Measurements from ENCODE around the gene MMD.
"Not testable (repeated sequence)": the region's sequence is repeated elsewhere in the genome, so short reads cannot be mapped to it uniquely, and the experiment has no call there.

Gene MMD

DNA sequence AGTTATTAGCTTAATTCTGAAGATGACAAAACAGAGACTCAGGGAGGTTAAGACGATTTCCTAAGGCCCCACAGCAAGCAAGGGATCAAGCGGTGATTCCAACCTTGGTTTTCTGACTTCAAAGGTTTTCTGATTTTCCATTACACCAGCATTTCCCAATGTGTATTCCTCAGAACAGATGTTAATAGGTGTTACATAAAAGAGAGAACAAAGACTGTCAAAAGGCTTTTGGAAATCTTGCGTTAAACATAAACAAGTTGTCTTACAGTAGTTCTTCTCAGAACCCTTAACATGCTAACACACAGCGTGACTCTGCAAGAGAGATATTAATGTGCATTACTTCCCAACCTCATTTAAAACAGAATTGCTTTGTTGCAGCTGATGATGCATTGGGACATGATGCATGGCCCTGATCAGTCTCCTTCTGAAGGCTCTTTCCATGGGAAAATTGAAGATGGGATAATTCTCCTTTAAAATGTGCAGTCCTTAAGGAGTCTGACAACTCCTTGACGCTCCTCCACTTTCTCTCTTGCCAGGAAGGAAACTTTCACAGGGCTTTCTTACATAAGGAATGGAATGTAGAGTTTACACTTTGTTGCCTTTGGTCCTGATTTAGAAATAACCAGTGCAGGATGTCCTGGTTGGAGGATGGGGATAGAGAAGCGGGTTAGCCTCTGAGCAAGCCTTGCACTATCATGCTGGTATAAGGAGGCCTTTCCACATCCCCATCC is 21.5 kb upstream of the MMD start:
- FAIRE-seq = no peak

DNA sequence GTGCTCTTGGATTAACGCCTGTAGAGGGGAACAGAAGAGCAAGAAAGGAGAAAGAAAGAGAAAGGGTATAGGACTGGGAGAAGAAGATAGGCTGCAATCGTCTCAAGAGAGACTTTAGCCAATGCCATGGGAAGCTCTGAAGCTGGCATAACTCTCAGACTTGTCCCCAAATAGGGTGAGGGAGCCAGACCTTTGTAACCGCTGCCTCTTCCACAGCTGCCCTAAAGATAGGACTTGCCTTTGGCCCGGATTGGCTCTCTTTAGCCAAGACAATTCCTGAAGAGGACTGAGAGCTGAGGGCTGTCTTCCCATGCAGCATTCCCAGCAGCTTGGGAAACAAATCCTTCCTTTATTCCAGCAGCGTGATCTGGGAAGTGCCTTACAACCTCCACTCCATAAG is 20.8 kb upstream of the MMD start:
- no peak for FAIRE-seq

DNA sequence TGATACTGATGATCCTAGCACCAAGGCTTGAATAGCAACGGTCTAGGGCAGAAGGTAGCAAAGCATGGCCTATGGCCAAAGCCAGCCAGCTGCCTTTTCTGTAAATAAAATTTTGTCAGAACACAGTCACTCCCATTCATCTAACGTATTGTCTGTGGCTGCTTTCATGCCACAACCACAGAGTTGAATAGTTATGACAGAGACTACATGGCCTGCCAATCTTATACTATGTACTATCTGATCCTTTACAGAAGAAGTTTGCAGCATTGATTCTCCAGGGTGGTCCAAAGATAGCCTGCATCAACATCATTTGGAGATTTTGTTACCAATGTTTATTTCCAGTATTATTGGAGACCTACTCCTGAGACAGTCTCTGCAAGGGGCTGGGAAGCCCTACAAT is 19.9 kb upstream of the MMD start:
- no peak for FAIRE-seq

DNA sequence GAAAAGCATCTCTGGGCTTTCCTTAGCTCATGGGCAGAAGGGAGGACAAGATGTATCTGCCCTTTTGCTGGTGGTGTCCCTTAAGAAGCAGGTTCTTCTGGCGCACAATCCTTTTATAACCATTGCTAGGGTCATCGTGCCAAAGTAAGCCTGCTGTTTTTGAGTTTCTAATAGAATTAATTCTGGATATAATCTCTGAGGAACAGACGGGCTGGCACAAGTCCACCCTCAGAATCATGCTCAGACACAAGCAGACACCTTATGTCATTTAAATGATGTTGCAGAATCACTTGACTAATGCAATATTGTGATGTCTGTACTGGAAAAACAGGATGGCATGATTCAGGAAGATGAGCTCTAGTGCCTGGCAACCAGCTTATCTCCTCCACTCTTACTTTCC is 18.8 kb upstream of the MMD start:
- FAIRE-seq = no peak

DNA sequence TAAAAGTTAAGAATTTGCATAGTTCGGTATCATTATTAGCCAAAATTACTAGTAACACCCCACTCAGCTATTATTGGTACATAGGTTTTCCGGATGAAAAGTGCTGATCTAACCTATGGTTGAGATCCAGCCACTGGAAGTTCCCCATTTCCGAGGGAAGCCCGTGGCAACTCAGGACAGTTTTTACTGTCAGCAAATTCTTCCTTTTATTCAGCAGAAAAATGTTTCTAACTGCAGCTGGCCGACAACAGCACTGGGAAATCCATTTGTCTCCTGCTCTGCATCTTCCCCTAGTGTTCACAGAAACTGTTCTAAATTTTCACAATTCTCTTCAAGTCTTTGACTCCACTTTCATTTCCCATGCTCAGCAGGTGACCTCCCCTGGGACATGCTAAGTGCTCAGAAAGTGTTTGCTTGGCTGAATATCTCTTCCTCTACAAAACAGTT is 15.5 kb upstream of the MMD start:
- no peak for FAIRE-seq

DNA sequence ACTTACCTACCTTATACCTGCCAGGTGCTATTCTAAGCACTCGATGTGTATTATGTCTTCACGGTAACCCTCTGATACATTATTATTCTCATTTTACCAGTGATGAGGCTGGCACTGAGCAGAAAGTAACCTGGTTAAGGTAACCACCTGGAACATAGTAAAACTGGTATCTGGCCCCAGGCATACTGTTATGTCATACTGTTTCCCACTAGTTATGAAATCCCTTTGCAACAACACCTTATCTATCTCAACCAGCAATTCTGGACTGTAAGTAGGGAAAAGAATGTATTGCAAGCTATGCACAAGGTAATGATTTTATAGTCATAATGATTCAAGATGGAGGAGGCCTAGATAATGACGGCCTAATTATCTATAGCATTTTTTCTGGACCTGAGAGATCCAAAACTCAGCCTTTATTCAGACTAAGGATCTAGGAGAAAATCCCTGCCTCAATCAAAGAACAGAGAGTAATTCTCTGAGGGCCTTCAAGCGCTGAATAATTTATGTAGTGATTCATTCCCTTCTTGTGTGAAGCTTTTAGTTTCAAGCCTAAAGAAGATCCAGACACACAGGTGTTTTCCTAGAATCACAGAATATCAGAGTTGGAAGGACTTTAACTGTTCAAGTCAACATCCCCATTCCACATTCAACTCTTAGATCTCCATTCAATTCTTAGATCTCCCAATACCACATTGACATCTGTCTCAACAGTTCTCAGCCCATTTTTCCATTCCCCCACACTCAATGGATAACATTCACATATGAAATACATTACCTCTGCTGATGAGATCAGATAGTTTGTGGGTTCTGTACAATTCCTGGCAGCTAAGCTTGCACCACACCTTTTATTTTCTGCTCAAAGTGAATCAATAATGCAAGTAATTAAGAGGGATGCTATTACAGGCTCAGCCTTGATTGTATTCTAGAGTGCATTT is 14.9 kb upstream of the MMD start:
- FAIRE-seq = no peak

DNA sequence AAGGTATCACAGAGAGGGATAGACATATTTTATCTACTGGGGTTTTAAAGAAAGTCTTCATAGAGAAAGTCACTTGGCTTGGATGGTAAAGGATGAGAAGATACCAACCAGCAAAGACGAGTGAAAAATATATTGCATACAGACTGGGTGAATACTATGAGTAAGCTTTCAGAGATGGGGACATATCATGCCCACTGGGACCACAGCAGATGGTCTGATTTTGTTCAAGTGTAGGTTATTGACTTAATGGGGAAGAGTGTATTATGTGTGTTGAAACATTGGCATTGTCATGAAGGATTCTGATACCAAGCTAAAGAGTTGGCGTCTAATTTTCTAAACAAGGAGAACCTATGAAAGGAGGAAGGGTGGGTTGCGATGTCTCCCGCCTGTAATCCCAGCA is 13.8 kb upstream of the MMD start:
- FAIRE-seq = no peak

DNA sequence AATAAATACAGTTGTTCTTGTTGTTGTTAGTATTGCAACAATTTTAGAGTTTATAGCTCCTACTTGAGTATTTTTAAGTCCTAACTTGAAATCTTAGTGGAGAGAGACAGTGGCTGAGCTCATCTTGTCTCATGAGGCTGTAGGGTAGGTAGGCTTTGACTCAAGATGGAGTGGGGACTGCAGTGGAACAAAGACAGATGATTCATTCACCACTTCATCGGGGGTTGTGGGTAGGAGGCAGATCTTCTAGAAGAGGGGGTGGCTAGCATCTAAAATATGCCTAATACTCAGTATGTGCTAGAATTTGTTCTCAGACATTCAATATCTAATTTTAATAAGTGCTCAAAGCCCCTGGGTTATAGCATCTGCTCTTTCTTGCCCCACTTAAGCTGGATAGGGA is 13.1 kb upstream of the MMD start:
- no peak for FAIRE-seq

DNA sequence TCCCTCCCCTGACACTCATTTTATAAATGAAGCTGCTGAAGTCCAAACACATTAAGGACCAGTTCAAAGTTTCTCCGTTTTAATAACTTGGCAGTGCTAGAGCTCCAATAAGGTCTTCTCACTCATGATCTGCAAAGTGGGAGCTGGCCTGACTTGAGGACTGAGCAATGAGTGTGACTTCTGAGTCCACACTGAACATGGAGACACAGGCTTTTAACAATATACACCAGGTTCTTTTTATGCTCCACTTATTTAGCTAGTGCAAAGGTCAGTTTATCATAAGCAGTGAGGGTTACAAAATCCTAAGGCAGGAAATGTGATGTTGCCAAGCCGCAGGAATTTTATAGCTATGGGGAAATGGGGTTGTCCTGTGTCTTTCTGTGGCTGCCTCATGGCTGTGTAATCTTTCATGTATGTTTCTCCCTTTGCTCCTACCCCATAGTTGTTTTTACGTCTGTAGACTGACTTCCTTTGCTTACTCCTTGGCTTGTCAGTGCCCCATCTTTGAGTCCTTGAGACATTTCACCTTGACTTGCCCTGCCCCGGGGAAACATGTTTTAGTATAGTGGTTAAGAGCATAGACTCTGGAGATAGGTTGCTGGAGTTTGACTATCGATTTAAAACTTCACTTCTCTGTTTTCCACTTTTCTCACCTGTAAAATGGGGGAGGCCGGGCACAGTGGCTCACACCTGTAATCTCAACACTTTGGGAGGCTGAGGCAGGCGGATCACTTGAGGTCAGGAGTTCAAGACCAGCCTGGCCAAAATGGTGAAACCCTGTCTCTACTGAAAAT is 12.2 kb upstream of the MMD start:
- no peak for FAIRE-seq

DNA sequence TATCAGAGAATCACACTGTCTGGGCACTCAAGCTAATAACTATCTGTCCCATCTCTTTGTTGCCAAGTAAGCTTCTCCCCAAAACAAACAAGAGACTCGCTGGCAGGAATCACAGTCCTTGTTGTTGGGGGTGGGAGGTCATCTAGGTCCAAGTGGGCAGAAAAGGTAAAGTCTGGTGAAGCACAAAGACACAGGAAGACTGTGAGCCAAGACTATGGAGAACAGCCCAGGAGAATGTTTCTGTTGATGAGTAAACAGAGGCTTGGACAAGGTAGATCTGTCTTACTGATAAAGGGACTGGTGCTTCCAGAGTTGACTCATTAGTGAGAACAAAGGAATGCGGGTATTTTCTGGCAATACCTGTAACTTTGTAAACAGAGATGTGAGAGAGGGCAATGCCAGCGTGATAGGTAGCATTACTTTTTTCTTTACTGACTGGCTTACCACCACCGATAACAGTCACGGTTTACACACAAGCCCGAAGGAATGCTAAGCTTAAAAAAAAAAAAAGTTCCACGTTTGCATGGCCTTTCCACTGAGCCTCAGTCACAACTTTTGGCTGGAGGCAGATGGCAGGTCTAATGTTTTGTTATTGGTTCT is 11.5 kb upstream of the MMD start:
- no peak for FAIRE-seq

DNA sequence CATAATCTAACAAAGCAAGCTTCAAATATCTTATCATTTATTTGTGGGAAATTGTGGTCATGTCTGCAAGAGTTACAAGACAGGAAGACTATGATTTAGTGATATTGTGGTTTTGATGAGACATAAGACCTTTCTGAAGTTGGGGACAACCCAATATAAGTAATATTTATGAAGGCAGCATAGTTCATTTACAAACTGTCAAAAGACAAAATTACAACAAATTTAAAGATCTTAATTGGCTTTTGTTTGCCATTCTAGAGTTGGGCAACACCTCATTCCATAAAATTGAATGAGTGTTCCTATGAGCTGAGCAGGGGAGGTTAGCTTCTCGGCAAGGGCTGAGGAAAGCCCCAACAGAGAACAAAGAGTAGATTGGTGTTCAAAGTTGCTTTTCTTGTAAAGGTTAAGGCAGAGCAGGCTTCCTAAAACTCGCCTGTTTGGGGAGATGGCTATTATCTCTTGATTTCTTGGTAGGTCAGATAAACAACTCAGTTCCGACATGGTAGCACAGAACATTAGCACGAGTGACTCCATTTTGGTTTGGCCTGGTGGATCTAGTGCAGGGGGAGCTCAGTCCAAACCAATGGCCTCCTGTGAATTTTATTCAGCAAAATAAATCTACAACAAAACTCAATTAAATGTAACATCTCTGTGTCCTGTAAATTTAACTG is 10.9 kb upstream of the MMD start:
- no peak for FAIRE-seq

DNA sequence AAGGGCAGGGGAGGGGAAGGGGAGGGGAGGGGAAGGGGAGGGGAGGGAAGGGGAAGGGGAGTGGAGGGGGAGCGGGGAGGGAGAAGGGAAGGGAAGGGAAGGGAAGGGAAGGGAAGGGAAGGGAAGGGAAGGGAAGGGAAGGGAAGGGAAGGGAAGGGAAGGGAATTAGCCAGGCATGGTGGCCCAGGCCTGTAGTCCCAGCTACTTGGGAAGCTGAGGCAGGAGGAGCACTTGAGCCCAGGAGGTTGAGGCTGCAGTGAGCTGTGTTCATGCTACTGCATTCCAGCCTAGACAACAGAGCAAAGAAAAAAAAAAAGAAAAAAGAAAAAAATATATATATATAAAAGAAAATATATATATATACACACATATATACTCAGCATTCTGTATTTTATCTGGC is 10.3 kb upstream of the MMD start:
- FAIRE-seq = not testable (repeated sequence)

DNA sequence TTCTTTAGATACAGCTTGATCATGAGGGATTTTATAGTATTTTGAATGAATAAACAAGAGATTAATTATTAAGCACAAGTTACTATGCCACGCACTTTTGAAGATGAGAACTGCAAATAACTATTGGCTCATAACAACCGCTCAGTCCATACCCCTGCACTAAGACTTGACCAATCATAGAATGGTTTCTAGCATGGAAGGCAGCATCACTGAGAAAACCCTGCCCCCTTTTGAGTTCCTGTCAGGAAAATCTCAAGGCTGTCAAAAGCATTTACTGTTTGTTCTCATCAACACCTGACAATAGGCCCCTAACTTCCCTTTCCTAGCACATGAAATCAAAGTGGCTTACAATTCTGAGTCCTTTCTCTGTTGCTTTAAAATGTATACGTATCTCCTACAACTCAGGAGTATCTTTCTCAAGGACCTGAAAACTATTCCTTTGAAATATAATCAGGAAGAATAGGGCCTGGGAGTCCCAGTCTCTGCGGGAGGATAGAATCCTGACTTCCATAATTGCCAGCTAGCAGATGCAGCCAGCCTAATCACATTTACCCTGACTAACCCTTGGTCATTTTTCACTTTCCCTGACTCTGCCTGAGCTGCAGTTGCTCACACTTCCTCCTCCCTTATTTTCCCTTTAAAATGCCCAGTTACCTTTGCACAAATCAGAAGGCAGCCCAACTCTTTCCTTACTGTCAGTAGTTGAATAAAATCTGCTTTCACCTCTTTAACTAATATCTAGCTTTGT is 9.1 kb upstream of the MMD start:
- FAIRE-seq = no peak

DNA sequence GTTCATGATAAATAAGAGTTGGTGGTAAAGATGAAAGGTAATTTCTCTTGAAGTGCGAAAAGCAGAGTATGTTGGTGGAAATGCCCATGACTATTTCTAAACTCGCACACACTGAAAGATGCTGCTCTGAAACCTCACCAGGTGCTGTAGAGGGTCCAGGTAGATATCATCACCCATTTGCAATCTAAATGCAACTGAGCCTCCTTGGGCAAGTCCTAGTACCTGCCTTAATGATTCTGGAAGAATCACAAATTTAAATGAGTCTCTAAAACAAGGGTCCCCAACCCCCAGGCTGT is 5.9 kb upstream of the MMD start:
- FAIRE-seq = no peak

DNA sequence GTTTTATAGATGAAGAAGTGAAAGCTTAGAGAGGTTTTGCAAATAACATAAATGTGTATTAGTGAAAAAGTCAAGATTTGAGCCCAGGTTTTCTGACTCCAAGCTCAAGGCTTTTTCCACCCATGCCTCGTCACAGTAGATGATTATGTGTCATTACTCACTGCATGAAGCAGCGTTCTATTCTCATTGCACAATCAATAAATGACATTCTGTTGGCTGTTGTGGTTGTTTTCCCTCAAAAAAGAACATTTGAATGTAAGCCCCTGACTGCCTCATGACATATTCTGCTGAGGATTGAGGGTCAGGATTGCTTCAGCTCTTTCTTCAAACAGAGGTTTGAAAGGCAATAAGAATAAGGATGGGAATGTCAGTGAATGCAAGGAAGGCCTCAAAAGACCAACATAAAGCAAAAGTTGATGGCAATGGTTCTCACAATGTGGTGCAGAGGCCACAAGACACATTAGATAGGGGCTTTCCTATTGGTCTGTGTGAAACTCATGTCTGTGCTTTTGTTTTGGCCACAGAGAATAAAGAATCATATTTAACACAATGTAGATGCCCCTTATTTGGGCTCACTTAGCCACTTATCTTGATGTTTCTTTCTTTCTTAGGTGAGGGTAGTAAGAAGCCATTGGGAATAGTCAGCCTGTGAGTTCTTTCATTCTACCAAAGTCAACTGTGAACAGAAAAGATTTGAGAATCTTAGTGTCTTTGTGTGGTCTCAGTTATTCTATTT is 5.4 kb upstream of the MMD start:
- no peak for FAIRE-seq

DNA sequence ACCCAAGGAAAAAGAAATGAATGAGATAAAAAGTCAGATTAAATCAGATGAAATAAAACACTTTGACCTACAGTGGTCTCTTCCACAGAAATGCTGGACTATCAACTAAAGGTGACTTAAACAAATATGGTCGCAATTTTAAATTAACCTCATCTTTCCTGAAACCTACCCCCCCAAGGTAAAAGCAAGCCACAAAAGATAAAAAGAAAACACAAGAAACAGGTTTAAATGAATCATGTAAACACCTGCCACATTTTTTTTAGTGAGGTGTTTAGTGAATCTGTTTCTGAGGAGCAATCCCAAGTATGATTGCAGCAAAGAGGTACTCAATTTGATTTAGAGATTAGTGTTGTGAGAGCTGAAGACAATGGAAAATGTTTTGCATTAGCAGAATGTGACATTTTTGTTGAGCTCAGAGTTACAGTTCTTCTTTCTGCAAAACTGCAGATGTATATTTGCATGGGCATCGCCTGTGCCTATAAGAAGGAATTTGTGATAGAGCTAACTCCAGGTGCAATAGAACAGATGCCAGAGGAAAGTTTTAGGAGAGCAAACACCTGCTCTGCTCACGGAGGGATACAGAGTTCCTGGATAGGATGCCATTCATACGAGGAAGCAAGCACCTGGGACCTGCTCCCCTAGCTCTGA is 3.4 kb upstream of the MMD start:
- FAIRE-seq = no peak

DNA sequence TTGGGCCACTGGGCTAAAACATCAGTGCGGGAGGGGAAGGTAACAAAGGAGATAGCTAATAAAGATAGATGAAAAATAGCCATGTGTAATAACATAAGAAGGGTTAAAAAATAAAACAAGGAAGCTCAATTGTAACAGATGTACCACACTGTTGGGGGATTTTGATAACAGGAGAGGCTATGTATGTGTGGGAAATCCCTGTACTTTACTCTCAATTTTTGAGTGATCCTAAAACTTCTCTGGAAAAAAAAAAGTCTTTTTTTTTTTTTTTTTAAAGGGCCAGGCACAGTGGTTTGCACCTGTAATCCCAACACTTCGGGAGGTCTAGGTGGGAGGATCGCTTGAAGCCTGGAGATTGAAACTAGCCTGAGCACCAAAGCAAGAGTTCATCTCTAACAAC is 1.9 kb upstream of the MMD start:
- FAIRE-seq = no peak

DNA sequence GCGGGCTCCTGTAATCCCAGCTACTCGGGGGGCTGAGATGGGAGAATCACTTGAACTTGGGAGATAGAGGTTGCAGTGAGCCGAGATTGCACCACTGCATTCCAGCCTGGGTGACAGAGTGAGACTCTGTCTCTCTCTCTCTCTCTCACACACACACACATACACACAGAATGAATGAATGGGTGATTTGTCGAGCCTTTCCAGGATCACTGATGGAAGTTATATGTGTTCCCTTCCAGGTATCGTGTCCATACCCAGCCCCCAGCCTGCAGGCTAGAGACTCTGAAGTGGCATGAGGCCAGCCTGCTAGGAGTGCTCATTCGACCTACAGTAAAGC is 1.2 kb upstream of the MMD start:
- FAIRE-seq = not testable (repeated sequence)

DNA sequence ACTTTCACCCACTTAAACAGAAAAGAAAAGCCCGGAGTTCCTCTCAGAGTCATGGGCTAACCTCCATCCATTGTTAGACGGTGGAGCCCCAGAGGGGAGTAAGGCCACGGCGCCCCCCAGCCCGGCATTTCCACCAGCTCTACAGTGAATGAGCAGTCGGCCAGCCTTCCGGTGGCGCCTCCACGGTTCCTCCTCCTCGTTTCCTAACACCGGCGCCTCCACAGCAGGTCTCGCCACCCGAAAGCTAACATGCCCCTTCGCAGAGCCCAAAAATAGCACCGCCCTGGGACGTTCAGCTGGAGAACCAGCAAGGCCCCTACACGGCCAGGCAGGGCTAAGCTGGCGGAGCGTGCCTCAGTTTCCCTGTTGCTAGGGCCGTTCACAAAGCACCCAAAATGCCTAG is 858 bp downstream of the MMD start:
- FAIRE-seq = no peak

DNA sequence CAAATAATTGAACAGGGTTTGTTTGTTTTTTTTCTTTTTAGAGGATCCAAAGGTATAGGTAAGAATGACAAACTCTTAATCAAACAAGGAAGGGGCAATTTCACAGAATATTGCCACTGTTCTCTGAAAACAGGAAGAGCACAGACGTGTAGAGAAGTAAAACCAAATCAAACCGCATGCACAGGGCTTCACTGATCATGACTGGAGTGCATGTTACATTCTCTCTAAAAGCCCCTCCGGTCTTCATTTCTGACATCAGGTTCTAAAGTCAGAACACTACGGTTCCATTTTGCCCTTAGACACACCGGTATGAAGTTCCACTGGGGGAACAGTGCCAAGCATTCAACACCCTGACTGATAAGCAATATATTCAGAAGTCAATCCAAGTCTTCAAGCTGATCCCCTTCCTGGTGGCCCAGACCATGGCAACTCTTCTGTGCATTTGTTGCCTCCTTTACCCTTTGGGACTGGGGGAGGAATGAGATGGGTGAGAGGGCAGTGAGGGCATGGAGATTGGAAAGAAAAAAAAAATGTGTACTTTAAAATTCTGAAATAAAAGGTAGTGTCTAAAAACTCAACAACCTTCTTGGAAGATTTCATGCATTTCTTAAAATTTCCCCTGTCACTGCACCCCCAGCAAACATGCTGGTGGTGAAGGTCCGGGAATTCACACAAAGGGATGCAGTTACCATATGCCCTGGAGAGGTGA is 1.4 kb downstream of the MMD start:
- no peak for FAIRE-seq
